MM.1S (cell line): ENCODE results near the gene CORO7.

Source experiments
- EZH2 ChIP-seq: fragments of 300-600 bp; sonication (generic); optimal IDR thresholded peaks from 2 replicates; pipeline ENCODE3; 2017; ENCODE audit warnings: low read depth, mild to moderate bottlenecking, antibody characterized with exemption, low read length, mixed read lengths
- EZH2phosphoT487 ChIP-seq: fragments of 300-600 bp; sonication (generic); IDR thresholded peaks from 2 replicates; pipeline ENCODE4 v1.6.1; 2018; ENCODE audit warnings: antibody characterized with exemption, low read length
- TF ChIP-seq, protein P1 (sequence below): fragments of 300-600 bp; sonication (generic); IDR thresholded peaks from 2 replicates; pipeline ENCODE4 v1.5.1; 2016; ENCODE audit warnings: antibody characterized with exemption, low read length, mixed read lengths

DNA sequence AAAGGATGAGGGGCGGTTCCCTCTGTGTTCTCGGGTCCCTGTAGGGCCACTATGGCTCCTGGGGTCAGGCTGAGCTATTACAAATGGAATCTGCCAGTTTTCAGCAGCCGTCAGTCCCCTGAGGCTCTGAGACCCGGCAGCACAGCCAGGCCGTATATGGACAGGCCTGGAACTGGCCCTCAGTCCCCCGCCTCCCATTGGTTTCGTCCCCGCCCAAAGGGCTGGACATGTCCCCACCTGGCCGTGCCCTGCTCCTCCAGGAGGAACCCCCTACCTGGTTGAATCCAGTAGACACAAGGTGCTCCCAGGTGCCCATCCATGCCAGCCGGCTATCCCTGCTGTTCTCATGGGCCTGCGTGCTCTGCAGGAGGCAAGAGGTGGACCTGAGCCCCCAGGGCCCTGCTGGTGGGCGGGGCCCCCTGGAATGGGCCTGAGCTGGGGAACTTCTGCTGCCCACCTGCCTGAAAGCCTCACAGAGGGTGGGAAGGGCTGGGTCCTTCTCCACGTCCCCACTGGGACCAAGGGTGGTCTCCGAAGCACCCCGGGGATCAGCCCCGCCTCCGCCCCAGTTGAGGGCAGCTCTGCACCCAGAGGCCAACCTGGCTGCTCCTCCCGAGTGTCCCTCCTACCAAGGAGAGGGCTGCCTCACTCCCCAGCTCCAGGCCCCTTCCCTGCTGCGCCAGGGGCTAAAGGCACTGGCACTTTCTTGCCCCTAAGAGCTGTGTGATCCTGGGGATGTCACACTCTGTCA, 27.9 kb downstream of the CORO7 start:
- TF ChIP-seq, protein P1, sequence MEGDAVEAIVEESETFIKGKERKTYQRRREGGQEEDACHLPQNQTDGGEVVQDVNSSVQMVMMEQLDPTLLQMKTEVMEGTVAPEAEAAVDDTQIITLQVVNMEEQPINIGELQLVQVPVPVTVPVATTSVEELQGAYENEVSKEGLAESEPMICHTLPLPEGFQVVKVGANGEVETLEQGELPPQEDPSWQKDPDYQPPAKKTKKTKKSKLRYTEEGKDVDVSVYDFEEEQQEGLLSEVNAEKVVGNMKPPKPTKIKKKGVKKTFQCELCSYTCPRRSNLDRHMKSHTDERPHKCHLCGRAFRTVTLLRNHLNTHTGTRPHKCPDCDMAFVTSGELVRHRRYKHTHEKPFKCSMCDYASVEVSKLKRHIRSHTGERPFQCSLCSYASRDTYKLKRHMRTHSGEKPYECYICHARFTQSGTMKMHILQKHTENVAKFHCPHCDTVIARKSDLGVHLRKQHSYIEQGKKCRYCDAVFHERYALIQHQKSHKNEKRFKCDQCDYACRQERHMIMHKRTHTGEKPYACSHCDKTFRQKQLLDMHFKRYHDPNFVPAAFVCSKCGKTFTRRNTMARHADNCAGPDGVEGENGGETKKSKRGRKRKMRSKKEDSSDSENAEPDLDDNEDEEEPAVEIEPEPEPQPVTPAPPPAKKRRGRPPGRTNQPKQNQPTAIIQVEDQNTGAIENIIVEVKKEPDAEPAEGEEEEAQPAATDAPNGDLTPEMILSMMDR = no peak
- TF ChIP-seq EZH2 = no peak
- TF ChIP-seq EZH2phosphoT487 = no peak
